Stimulated activated CD8-positive, alpha-beta memory T cell treated with anti-CD3 and anti-CD28 coated beads, Interleukin-15, amount 100 ng/mL, for 48 hours (primary cell): ENCODE data around the gene UMAD1.

ENCODE experiments used
- DNase-seq, 2 donors: peaks; one replicate each; pipeline ENCODE4 v3.0.0-alpha.2; 2020; ENCODE audit warnings: low read depth in 2 of 2

The UMAD1 gene

DNA sequence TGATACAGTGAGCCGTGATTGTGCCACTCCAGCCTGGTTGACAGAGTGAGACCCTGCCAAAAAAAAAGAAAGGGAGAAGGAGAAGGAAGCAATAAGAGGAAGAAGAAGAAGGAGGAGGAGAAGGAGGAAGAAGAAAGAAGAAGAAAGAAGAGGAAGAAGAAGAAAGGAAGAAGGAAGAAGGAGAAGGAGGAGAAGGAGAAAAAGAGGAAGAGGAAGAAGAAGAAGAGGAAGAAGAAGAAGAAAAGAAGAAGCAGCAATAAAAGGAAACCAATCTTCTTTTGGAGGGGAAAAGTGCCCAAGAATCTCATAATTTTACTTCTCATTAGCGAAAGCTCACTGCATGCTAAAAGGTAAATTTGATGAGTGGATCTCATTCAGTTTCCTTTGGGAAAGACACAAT is 242.3 kb downstream of the UMAD1 start:
- no peak for DNase-seq

DNA sequence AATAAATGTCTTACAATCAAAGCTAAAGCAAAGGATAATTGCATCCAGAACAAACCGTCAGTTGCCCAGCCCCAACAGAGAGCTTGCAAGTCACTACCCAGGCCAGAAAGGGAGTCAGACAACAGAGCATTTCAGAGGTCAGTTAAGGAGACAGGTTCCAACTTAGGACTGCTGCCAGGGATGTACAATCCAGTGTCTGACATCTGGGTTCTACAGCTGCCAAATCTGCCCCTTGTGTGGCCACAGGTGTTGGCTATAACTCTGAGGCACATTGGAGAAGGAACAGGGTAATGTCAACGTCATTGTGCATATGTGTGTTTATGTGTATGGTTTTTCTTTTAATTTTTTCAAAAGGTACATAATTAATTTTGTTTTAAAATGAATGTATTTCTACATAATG is 242.8 kb downstream of the UMAD1 start:
- DNase-seq, result no peak

DNA sequence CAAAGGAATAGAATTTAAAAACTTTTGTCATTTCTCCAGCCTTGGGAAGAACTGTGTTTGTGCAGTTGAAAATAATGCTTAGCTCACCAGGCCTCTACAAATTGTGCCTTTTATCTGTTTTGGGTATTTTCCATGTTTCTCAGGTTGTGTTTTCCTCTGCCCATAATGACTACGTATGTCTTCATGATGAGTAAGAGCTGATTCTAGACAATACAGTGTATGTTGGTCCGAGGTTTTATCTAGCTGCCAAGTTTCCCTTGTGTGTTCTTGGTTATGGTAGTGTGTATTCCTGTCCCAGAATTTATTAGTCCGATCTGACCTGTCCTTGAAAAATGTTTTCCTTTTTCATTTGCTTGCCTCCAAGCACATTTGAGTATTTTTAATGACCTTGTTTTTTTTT is 244.3 kb downstream of the UMAD1 start:
- no peak for DNase-seq

DNA sequence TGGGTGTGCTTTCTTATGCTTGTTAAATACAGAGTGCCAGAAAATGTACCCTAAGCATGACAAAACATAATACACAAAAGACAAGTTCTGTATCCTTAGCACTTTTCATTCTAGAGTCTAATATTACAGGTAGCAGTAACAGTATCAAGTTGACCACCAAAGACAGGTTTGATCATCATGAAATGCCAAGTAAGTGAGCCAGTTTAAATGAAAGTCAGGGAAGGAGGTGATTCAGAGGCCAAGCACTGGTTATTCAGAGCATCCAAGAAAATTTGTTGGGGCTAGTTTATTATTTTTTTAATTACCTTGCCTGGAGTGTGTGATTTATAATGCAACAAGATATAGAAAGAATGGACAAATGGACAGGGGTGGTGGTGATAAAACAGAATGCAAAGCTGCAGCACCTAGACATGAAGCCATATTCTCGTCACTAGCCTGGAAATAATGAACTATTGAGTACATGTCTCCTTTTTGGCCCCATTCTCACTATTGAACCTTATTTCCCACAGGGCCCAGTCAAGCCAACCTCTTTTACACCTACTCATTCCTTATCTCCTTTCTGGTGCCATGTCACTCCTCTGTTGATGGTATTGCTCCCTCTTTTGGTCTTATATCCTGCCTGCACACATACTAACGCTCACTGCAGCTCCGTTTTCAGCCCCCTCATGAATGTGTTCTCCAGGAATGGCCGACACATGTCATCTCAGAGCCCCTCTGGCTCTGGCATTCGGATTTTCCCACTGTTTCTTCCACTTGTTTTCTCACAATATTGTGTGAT is 249.4 kb downstream of the UMAD1 start:
- no peak for DNase-seq

DNA sequence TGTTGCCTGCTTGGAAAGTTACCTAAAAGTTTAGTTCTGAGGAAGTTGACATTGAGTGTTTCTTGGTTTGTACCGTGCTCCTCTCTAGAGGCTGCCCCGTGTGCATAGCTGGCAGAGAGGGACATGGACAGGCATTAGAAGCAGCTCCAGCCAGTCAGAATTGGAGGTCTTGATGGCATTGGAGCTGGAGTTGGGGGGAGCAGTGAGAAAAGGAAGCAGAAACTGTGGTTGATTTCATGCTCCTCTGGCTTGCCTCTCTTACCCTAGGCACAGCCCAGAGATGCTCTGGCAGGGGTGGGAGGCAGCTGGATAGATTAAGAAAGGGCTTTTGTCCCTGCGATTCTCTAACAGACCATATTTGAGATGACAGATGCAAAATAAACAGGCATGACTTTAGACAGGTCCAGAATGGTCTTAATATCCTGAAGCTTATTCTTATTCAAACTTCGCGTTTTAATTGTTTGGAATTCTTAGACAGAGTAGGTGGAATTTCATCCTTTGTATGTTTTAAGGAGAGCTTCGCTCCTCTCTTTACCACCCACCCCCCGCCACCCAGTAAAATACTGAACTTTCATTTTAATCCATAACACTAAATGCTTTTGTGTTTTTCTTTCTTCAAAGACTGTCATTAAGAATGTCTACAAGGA is 254.6 kb downstream of the UMAD1 start:
- no peak for DNase-seq

DNA sequence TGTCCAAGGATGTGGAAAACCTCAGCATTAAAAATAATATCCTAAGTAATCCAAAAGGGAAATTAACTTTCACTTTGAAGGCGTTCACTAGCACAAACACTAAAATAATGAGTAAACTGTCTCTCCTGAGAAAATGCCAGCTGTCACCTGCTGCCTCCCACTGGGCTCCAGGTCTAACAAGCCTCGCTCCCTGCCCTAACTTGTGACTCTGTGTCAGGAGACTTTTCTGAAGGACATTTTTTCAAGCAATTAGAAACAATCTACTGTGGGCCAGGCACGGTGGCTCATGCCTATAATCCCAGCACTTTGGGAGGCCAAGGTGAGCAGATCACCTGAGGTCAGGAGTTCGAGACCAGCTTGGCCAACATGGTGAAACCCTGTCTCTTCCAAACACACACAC is 255.2 kb downstream of the UMAD1 start:
- DNase-seq, result no peak

DNA sequence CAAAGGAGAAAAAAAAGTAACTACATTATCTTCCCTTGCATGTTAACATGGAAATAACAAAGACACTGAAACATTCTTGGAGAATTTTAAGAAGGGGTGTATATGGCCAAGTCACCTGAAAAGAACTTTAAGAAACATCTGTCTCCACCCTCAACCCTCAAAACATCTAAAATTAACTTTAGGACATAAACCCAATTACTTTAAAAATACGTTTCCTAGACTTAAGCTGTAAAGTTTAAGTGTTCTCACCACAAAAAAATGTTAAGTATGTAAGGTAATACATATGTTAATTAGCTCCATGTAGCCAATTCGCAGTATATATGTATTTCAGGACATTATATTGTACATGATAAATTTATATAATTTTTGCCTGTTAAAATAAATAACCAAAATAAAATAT is 257.0 kb downstream of the UMAD1 start:
- no peak for DNase-seq

DNA sequence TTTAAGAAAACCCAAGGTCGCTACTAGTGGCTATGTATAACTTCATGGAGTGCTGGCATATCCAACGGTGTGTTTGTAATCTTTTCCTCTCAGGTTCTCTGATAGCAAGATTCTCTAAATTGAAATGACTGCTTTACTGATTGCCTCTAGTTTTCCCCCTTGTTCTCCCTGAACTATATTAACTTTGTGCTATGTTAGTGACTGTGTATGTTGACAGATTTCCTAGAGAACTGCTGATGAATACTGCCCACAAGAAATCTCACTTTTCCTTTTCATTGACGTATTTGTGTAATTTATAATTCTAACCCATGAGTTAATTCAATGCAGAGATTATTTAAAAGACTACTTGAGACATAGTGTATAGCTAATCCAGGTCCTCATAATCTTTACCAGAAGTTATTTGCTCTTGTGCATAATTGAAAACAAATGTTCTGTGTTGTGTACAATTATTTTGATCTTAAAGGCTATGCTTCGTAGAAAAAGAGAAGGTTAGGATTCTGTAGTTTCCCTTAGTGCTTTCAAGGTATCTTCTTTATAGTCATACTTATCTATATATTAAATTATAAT is 257.5 kb downstream of the UMAD1 start:
- DNase-seq, result no peak

DNA sequence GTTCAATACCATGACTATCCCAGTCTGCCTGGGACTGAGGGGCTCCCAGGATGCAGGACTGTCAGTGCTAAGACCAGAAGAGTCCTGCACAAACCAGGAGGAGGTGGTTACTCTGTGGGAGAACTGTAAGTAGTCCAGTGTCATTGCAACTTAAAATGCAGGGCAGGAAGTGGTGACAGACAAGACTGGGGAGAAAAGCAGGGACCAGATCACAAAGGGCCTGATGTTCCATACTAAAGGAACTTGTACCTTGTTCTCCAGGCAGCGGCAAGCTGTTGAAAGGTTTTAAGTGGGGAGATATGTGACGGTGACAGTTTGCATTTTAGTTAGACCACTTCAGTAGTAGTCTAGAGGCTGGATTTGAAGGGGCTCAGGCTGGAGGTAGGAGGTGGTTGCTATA is 262.3 kb downstream of the UMAD1 start:
- DNase-seq, result no peak

DNA sequence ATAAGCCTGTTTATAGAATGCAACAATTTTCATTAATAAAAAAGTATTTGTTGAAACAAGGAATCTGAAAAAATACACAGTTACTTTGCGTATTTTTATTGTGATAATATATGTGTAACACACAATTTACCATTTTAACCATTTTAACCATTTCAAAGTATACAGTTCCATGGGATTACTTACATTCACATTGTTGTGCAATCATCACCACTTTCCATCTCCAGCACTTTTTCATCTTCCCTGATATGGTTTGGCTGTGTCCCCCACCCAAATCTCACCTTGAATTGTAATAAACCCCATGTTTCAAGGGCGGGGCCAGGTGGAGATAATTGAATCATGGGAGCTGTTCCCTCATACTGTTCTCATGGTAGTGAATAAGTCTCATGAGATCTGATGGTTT is 266.8 kb downstream of the UMAD1 start:
- DNase-seq, result no peak

DNA sequence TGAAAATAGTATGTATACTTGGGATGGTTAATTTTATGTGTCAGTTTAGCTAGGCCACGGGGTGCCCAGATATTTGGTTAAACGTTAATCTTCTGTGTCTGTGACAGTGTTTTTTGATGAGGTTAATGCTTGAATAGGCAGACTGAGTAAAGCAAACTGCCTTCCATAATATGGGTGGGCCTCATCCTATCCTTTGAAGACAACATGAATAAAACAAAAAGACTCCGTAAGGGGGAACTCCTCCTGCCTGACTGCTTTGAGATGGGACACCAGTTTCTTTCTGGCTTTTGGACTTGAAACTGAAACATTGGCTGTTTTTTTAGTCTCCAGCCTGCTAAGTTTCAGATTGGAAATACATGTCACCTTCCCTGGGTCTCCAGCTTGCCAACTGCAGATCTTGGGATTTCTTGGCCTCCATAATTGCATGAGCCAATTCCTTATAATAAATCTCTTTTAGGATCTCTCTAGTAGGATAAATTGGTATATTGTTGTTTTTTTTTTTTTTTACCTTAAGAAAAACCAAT is 268.1 kb downstream of the UMAD1 start:
- no peak for DNase-seq

DNA sequence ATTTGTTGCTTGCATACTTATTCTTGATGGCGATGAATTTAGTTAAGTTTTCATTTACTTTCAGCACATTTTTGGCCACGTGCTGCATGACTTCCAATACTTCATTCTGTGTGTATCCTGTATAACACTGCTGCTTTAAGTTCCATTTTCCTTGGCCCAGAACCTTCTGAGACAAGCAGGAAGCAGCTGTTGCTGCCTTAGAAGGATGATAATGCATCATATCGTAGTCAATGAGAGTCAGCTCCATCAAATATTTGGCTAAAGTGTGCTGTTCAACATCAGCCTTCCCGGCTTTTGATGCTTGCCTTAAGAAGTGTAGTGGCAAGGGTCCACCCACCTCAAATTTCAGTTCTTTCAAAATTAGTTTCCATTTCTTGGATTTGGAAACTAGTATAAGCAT is 268.8 kb downstream of the UMAD1 start:
- DNase-seq, result no peak

DNA sequence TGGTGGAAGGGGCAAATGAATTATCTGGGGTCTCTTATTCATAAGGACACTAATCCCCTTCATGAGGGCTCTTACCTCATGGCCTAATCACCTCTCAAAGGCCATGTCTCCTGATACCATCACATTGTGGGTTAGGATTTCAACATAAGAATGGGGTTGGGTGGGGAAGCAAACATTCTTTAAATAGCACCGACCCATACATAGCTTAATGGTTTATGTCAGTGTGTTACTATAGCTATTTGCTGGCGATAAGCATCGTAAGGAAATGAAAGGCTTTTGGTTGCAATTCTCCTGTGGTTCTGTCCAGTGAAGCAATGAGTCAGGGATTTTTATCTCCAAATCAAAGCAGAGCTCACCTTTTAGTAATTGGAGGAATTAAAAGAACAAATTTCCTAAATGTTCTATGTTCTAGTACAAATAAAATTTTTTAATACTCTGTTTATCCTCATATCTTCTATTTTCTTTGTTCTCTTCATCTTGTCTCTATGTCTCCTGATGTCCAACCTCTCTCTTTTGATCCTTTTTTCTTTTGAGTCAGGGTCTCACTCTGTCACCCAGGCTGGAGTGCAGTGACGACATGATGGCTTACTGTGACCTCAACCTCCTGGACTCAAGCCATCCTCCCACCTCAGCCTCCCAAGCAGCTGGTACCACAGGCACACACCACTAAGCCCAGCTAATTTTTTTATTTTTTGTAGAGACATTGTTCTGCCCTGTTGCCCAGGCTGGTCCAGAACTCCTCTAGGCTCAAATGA is 271.0 kb downstream of the UMAD1 start:
- no peak for DNase-seq

DNA sequence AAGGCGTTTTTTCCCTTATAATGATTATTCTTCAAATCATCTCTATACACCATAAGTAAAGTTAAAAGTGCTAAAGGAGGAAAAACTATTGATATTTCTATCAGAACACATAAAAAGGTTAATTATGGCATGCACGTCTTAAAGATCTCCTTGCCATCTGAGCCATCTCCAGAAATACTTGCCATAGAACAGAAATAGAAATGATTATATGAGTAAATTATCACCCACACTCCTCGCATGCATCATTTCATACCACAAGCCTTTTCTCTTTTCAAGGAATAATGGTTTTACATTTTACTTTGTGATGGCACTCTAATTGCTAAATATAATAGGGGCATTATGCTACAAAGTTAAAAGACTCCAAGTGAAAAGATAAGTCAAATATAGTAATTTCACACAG is 272.4 kb downstream of the UMAD1 start:
- no peak for DNase-seq

DNA sequence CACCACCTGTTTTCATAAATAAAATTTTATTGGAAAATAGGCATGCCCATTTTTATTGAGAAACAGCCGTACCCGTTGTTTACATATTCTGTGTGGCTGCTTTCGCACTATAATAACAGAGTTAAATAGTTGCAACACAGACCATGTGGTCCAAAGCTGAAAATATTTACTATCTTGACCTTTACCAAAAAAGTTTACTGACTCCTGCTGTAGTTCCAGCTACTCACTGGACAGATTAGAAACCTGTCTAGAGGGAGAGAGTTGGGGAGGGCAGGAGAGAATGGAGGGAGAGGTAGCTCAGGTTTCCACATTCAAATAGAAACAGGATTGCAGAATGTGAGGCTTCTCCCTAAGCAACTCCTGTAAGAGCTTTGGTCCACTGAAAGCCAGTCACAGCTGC is 273.0 kb downstream of the UMAD1 start:
- no peak for DNase-seq

DNA sequence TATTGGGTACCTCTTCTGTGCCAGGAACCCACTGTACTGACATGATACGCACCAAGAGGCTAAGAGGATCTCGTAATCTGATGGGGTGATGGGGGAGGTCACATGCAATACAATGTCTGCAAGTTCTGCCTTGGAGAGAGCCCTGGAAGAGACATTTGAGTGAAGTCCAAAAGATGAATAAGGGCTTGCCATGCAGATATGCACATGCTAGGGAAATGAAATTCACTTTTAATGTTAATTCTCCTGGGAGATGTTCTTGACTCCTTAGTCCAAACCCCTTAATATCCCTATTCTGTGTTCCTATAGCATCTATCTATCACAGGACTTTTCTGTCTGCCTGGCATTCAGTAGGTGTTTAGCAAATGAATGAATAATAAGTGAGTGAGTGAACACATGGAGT is 274.0 kb downstream of the UMAD1 start:
- no peak for DNase-seq

DNA sequence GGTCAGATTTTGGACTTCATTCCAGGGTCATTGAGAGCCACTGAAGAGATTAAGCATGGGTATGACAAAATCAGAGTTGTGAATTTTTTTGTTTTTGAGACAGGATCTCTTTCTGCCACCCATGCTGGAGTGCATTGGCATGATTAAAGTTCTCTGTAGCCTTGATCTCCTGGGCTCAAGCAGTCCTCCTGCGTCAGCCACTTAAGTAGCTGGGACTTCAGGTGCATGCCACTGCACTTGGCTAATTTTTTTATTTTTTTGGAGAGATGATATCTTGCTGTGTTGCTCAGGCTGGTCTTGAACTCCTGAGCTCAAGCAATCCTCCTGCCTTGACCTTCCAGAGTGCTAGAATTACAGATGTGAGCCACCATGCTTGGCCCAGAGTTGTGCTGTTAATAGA is 275.5 kb downstream of the UMAD1 start:
- no peak for DNase-seq

DNA sequence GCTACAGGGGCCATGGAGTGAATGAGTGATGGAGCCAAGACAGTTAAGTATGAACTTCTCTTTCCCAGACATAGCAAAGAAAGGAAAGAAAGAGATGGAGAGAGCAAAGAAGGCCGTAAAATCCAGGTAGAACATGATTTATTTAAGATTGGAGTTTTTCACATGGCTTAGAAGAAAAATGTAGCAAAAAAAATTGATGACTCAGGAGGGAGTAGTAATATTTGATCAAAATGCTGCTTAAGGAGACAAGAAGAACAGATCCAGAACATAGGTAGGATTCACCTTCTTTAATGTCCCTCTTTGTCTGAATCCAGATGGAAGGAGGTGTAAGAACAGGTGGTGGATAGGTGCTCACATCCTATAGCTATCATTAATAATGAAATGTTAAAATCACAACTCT is 277.0 kb downstream of the UMAD1 start:
- no peak for DNase-seq

DNA sequence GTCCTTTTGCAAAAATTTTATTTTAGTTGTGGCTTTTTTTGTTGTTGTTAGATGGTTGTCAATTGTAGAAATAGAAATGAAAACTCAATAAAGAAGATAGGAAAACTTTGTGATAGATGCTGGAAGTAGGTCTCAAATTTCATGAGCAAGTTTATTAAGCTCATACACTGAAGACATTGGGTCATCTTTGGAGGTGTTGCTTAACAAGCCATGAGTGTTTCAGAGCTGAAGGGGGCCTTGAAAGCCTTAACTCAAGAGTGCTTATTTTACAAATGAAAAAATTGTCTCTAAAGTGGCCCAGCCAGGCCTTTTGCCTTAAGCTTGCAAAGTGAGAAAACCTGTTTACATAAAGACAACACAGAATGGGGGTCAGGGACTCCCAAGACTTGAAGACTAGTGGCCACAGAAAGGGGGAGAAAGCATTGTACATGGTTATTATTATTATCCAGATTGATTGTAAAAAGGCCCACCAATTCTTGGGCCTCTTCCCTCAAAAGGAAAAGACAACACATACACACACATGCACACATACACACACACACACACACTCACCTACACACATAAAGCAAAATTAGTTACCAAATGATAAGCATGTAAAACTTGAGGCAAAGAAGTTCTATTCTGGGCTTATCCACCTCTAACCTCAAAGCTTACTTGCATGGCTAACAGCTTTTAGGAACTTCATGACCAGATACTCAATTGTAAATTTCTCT is 278.3 kb downstream of the UMAD1 start:
- no peak for DNase-seq

DNA sequence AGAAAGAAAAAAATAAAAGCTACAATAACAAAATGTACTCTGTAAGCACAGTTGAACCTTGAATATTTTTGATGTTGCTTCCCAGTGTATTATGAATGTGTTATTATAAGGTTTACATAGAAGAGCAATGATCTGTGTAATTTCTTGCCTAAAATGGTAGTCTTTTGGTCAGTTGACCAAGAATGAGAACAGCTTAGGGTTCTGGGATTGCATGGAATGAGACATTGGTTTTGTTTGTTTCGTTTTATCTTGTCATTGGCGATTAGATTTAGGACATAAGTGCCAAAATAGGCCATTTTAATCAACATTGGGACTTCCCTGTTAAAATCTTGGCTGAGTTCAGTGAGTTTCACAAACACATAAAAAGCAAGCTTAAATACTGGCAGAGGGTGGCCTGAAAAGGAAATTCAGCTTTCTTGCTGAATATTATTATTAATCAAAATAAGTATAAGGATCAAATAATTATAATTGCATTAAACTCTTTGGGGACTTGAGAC is 278.9 kb downstream of the UMAD1 start:
- no peak for DNase-seq

DNA sequence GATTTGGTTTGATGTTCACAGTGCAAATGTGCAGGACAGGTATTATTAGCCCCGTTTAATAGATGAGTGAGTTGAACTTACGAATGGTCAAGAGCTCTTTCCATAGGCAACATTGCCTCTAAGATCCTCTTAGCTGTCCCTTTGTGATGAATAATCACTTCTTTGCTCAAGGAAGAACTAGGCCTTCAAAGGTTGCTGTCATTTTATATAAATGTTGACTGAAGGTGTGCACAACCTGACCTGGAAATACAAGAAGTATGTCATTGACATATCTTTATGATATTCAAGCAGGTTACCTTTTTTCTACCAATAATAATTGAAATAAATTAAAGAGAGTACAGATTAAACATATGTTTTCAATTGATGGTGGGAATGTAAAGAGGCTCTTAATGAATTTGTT is 279.5 kb downstream of the UMAD1 start:
- DNase-seq, result no peak

DNA sequence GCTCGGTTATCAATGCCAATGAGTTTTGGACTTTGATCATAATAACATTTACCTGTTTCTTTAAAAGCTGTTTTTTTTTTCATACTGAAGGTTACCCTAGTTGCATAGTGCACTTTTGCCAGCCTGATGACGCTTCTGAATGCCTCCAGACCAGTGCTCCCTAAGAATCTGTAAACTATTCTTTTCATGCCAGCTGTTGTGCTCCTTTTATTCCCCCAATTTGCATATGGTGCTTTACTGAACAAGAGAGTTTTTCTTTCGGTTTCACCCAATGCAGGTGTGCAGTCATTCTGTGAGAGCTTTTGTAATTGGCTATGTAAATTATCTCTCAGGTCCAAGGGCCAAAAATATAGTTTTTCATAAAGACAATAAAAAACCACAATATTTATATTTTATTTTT is 279.9 kb downstream of the UMAD1 start:
- no peak for DNase-seq
